Measurements from ENCODE around the gene NT5C2.

Gene NT5C2

GRCh38 chr10:103120977-103121735, 71.9 kb downstream of the NT5C2 start:
- no peak for DNase-seq

DNA sequence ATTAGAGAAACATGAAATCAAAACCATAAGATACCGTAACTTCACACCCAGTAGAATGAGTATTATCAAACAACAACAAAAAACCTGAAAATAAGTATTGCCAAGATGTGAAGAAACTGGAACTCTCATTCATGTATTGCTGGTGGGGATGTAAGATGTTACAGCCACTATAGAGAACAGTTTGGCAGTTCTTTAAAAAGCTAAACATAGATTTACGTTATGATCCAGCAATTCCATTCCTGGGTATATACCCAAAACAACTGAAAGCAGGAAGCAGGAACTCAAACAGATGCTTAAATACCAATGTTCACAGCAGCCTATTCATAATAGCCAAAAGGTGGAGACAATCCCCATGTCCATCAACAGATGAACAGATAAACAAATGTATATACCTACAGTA, 72.5 kb downstream of the NT5C2 start:
- DNase-seq = no peak

DNA sequence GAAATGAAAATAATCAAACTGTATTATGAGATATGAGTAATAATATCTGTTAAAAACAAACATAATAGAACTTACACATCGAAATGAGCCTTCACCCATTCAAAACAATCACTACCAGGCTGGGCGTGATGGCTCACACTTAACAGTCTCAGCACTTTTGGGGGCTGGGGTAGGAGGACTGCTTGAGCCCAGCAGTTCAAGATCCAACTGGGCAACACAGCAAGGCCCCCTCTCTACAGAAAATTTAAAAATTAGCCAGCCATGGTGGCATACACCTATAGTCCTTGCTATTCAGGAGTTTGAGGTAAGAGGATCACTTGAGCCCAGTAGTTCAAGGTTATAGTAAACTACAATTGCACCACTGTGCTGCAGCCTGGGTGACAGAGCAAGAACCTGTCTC, 75.8 kb downstream of the NT5C2 start:
- no peak for DNase-seq

GRCh38 chr10:103114876-103115275, 78.2 kb downstream of the NT5C2 start:
- DNase-seq = no peak

DNA sequence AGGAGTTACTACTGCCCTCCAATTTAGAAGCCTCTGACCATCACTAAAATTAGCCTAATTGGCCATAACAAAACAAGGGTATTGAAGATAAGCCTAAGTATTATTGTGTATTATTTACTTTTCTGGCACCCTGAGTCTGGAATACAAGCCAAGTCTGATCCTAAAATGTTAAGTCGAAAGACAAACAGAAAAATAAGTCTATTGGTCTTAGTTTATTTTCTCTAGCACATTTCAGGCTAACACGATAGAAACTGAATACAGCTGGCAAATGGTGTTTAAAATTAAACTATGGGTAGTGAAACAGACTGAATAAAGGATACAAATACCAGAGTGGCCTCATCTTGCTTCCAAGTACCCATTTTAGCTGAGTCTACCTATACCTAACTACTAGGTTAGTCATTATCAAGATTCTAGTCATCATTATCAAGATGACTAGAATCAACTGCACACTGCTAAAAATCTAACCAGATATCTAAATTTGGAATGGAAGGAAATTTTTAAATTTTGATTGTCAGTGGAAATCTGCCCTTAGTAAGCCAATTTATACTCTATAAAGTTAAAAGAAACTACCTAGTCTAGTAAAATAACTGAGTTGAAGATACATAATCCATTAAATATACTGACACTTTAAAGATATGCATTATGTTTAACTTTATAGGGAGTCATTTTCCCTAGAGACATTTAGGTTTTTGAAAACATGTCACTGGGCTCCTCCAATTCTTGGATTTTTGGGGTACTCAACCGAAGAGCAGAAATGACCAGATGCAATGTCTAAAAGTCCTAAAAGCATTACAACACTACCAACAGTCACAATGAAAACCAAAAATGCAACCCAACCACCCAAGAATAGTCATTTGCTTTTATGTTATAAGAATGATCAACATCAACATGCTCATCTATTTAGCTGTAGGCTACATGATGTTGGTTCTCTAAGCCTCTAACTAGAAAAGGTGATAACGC, 80.9 kb downstream of the NT5C2 start:
- DNase-seq = no peak

DNA sequence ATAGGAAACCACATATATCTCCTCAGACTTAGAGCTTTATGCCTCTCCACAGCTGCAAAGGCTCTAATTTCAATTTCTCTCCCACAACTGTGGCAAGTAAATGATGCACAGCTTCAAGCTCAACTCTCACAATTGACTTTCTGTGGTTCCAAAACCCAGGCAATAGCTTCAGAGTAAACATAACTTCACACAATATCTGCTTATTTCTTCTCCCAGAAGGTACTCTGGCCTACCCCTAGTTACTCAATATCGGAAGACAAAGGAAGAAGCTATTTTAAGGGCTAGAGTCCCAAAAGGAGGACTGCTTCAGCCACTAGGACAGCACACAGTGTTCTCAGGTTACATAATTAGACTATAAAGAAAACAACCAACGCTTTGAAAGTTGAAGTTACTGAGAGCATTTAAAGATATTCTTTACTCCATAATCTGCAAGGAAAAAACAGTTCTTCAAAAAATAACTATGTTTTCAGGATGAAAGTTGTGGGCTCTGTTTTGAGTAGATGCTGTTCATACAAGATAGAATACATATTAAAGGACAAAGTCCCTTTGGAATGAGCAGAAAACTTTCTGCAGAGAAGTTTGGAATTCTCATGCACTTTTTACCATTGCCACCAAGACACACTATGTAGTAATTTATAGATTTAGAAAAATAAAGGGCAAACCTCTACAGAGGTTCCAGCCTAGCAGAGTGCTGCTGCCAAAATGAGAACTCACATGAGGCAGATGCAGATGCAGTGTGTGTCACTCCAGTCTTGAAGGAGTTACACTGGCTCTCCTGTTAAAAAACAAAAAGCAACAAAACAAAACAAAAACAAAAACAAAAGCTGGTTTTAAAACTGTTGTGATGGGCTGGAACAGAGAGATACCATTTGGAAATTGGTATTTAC, 81.8 kb downstream of the NT5C2 start:
- no peak for DNase-seq

DNA sequence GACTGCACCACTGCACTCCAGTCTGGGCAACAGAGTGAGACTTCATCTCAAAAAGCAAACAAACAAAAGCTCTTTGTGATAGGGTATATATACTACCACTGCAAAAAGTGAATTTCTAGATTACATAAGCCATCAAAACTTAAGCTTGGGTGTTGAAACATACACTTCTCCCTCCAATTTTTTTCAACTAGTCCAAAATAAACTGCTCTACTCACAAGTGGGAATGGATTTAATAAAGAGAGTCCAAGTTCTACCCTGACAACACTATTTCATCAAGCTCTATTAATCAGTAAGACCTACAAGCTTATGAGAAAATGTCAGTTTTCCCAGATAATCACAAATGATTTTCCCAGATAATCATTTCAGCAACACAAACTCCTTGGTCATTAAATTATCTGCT, 82.7 kb downstream of the NT5C2 start:
- DNase-seq = no peak

GRCh38 chr10:103109821-103110220, 83.3 kb downstream of the NT5C2 start:
- no peak for DNase-seq

DNA sequence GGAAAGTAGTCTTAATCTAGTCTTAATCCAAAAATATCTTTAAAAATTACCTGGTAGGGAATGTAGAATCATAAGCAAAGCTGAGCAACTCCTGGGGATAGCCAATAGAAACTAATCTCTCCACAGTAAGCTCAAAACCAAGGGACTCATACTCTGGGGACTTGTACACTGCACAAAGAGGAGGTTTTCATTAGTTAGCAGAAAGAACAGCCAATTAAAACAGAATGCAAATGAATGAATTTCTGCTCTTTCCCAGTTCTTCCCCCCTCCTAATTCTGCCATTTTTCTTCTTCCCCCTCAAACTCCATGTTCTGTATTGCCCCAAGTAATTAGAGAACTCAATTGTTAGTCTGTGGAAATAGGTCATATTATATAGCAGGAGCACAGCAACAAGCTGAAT, 86.5 kb downstream of the NT5C2 start:
- no peak for DNase-seq

DNA sequence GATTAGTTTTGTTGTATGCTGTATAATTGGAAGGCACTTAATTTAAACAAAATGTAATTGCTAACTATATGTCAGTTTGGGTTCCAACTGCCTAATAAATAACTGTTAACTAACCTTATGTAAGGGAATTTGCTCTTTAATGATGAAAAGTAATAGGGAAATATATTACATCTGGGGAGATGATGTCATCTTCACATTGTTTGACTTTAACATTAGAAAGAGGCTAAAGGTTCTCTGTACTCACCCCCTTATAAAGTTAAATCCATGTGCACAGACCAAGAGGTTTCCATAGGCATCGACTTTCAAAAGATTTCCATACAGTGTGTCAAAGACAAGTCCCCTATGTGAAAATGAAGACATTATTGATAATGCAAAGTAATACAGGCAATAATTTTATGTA, 87.6 kb downstream of the NT5C2 start:
- no peak for DNase-seq

DNA sequence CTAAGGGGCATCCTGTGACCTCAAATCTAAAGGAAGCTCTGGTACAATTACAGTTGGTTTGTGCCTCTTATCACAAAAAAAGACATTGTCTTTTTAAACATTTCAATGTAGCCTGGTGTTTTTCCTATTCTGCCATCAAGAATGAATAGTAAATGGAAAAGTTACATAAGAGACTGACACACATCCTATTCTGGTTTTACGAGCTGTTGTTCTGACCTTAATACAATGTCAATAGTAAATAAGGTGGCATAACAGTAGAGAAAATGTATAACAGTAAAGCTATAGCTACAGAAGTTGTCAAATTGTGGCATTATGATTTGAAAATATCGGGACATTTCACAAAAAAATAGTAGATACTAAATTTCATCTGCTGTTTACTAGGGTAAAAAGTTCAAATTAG, 88.4 kb downstream of the NT5C2 start:
- DNase-seq = no peak

DNA sequence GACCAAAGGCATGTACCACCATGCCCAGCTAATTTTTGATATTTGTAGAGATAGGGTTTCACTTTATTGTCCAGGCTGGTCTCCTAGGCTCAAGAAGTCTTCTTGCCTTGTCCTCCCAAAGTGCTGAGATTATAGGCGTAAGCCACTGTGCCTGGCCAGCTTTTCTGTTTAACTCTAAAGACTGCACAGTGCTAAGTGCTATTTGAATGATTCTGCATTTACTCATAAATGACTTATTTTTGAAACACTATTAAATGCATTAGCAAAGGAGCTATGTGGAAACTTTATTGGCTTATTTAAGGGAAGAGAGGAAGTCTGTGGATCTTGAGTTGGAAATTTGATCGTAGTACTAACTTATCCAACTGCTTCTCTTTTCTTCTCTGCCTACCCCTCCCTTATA, 89.1 kb downstream of the NT5C2 start:
- no peak for DNase-seq

DNA sequence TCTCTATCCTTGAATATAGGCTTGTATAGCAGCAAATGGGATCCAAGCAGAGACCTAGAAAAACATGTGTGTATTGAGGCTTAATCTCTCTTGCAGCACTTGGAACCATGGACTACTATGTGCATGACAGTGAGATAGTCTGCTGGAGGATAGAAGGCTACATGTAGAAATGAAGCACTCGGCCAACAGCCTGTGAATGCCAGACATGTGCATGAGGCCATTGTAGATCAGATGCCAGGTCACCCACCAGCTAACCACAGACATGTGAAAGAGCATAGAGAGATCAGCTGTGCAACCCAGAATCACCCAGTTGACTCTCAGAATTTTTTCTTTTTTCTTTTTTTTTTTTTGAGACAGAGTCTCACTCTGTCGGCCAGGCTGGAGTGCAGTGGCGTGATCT, 90.9 kb downstream of the NT5C2 start:
- no peak for DNase-seq

- no peak for DNase-seq
Observed at GRCh38 chr10:103100620-103101019, 92.5 kb downstream of the NT5C2 start.

DNA sequence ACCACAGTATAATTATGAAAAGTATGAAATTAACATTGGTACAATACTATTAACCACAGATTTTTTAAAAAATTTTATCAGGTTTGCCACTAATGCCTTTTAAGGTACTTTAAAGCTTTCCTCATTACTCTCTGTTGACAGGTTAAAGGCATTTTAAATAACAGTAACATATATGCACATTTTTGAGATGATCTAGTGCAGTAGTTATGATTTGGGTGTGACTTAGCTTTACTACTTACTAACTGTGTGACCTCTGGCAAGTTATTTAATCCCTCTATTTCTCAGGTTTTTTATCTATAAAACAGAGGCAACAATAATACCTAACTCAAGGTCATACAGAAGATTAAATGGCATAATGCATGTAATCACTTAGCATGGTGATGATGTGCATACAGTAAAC, 94.8 kb downstream of the NT5C2 start:
- no peak for DNase-seq

- no peak for DNase-seq
Observed at GRCh38 chr10:103096130-103096529, 96.9 kb downstream of the NT5C2 start.

DNA sequence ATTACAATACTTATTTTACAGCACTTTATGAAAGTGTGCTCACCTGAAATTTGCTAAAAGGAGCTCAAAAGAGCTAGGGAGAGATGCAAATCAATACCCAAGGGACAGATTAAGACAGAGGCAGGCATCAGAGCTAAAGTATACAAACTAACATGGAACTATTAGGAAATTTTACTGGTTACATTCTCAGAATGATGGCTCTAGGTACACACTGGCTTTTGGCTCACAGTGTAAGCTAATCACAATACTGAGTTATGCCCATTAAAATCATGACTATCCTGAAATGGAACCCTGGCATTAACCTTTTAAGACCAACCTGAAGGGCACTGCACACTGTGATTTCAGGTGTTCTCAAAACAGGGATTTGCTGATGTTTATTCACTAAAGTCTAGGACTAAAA, 98.1 kb downstream of the NT5C2 start:
- no peak for DNase-seq

DNA sequence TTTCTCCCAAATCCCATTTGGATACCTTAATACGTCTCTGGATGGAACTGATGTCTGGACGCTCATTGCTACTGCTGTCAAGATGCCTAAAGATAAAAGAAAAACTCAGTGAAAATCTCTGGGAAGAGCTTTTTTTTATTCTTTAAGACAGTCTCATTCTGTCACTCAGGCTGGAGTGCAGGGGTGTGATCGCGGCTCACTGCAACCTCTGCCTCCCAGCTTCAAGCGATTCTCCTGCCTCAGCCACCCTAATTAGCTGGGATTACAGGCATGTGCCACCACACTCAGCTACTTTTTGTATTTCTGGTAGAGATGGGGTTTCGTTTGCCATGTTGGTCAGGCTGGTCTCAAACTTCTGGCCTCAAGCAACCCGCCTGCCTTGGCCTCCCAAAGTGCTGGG, 102.2 kb downstream of the NT5C2 start:
- no peak for DNase-seq

GRCh38 chr10:103089493-103089892, 103.6 kb downstream of the NT5C2 start:
- no peak for DNase-seq

GRCh38 chr10:103086799-103087198, 106.3 kb downstream of the NT5C2 start:
- DNase-seq = no peak

GRCh38 chr10:103086261-103086660, 106.8 kb downstream of the NT5C2 start:
- no peak for DNase-seq

DNA sequence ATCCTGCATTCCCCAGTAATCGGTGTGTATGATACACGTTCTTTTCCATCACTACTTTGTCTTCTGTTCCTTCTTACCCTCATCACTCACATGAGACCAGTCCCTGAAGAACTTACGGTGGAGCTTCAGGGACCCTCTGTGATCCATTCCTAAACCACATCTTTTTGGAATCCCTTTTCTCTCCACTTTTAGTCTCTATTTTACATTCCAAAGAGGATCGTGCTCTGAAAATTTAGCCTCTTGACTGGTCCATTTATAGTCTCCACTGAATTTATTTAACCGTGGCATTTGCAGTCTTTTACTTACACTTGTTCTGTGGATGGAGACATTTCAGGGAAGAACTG, 109.1 kb downstream of the NT5C2 start:
- no peak for DNase-seq

GRCh38 chr10:103083266-103083976, 109.7 kb downstream of the NT5C2 start:
- DNase-seq = no peak
